ENCODE measurements around the gene GNB2.

- TF ChIP-seq CTCF (IDR thresholded peaks at IDR 0.05; ENCODE audit: low read depth, low read length, missing input control) (no peak), JUND (IDR thresholded peaks at IDR 0.05) (no peak), HNF4A (conservative IDR thresholded peaks at IDR 0.05) (no peak), SP1 (IDR thresholded peaks at IDR 0.05) (no peak), EGR1 (IDR thresholded peaks at IDR 0.05; ENCODE audit: low read depth in 2 of 2) (no peak), YY1 (IDR thresholded peaks at IDR 0.05) (no peak), REST (IDR thresholded peaks at IDR 0.05) (no peak), TAF1 (conservative IDR thresholded peaks at IDR 0.05) (no peak), FOXA1 (IDR thresholded peaks at IDR 0.05) (no peak)
Observed at GRCh38 chr7:100681491-100682227, 8.1 kb downstream of the GNB2 start.

Data from liver (tissue), 3 donors.